HCT116 (cell line): ENCODE data around the gene UBALD2. TPM values are rescaled to one million over a fixed set of nuclear protein-coding genes. Genes with fewer than 3 reads are reported as not detected.

Experiments used
- ATAC-seq: fragments of 200-7000 bp; cut with Tn5 transposase; 2 replicates; pipeline ENCODE4 v1.9.1; 2020; ENCODE audit warnings: mild to moderate bottlenecking, moderate library complexity
- BruUV-seq: library from RNA; stranded (reverse); fragments of 400-500 nt; replicated peaks from 2 replicates; lab custom pipeline; 2021; lab: Mats Ljungman, UMichigan
- CTCF ChIA-PET: fragments of 300-600 bp; sonication (Branson Sonifier 250); formaldehyde crosslinking; loops from one replicate; lab custom pipeline; 2021; ENCODE audit warnings: antibody characterized with exemption; lab: Charles Lee
- POLR2A ChIA-PET: fragments of 300-600, 350-600 bp; sonication (Branson Sonifier 250); formaldehyde crosslinking; loops from one replicate; lab custom pipeline; 2021; ENCODE audit warnings: antibody characterized with exemption; lab: Charles Lee
- RAD21 ChIA-PET, 2 experiments: fragments of 300-600 bp; sonication (Branson Sonifier 250); formaldehyde crosslinking; loops; one replicate each; lab custom pipeline; 2023; ENCODE audit warnings: low total read pairs in 2 of 2; ENCODE audit not compliant: uncharacterized antibody in 2 of 2, unreplicated experiment in 2 of 2, low non-redundant PET in 1 of 2; lab: Charles Lee
- DNase-seq: peaks from one replicate; pipeline ENCODE4 v3.0.0-alpha.2; 2010; ENCODE audit warnings: low read depth, low spot score
- H2AFZ ChIP-seq: fragments of 200-600 bp; shearing (Covaris generic), sonication (generic); 2 replicates; pipeline ENCODE4 v1.6.1; 2017; ENCODE audit warnings: low read depth, mixed run types, mixed read lengths, antibody characterized with exemption, low read length; ENCODE audit not compliant: poor library complexity, severe bottlenecking
- H3K27ac ChIP-seq: 2 replicates; pipeline ENCODE4 v1.5.1; 2012; ENCODE audit warnings: low read depth, low read length
- H3K27me3 ChIP-seq: fragments of 200-600 bp; sonication (generic); 2 replicates; pipeline ENCODE4 v1.6.1; 2016; ENCODE audit warnings: mixed run types, low read length, mixed read lengths; ENCODE audit not compliant: insufficient read depth
- H3K36me3 ChIP-seq, 2 experiments: fragments of 200-500 bp in 1 of 2; fragments of 200-600 bp in 1 of 2; sonication (Bioruptor generic) in 1 of 2; sonication (generic) in 1 of 2; 2 replicates each; pipeline versions ENCODE4 v1.5.1 to v1.6.1; 2014 to 2016; ENCODE audit warnings: low read length in 2 of 2, inconsistent platforms in 1 of 2, mixed read lengths in 1 of 2, mixed run types in 1 of 2; ENCODE audit not compliant: insufficient read depth in 2 of 2, control insufficient read depth in 1 of 2
- H3K4me1 ChIP-seq, 2 experiments: fragments of 200-600 bp in 1 of 2; sonication (generic) in 1 of 2; 2 replicates each; pipeline versions ENCODE4 v1.5.1 to v1.6.1; 2012 to 2017; ENCODE audit warnings: low read length in 2 of 2, inconsistent platforms in 1 of 2, mild to moderate bottlenecking in 1 of 2, mixed read lengths in 1 of 2, mixed run types in 1 of 2, moderate library complexity in 1 of 2; ENCODE audit not compliant: insufficient read depth in 2 of 2, control insufficient read depth in 1 of 2
- H3K4me2 ChIP-seq: fragments of 200-600 bp; sonication (generic); 2 replicates; pipeline ENCODE4 v1.6.1; 2017; ENCODE audit warnings: mixed run types, low read length, mixed read lengths
- H3K4me3 ChIP-seq, 2 experiments: fragments of 200-600 bp in 1 of 2; sonication (generic) in 1 of 2; replicated peaks in 1 of 2; 2 replicates each; pipeline ENCODE4 v1.5.1; 2011 to 2016; ENCODE audit warnings: low read length in 2 of 2, control low read depth in 1 of 2, low read depth in 1 of 2, mild to moderate bottlenecking in 1 of 2, mixed read lengths in 1 of 2, mixed run types in 1 of 2
- H3K79me2 ChIP-seq: fragments of 200-600 bp; sonication (generic); 2 replicates; pipeline ENCODE4 v1.6.1; 2017; ENCODE audit warnings: mild to moderate bottlenecking, mixed run types, low read length, moderate library complexity, mixed read lengths; ENCODE audit not compliant: insufficient read depth
- H3K9ac ChIP-seq: fragments of 200-600 bp; sonication (generic); 2 replicates; pipeline ENCODE4 v1.6.1; 2016; ENCODE audit warnings: low read length, mixed read lengths
- H3K9me2 ChIP-seq: fragments of 200-600 bp; sonication (generic), shearing (Covaris generic); 2 replicates; pipeline ENCODE4 v1.6.1; 2017; ENCODE audit warnings: mixed run types, mild to moderate bottlenecking, moderate library complexity; ENCODE audit not compliant: insufficient read depth
- H3K9me3 ChIP-seq, 2 experiments: fragments of 200-500 bp in 1 of 2; fragments of 200-600 bp in 1 of 2; sonication (Bioruptor generic) in 1 of 2; sonication (generic) in 1 of 2; 2 replicates each; pipeline ENCODE4 v1.6.1; 2014 to 2017; ENCODE audit warnings: low read length in 2 of 2, mixed read lengths in 2 of 2, inconsistent platforms in 1 of 2, low read depth in 1 of 2, mild to moderate bottlenecking in 1 of 2, mixed run types in 1 of 2, moderate library complexity in 1 of 2; ENCODE audit not compliant: control insufficient read depth in 1 of 2, insufficient read depth in 1 of 2
- H4K20me1 ChIP-seq: fragments of 200-600 bp; sonication (generic), shearing (Covaris generic); 2 replicates; pipeline ENCODE4 v1.6.1; 2017; ENCODE audit warnings: mixed run types, mild to moderate bottlenecking, moderate library complexity; ENCODE audit not compliant: insufficient read depth
- ELF1 ChIP-seq: IDR thresholded peaks from 2 replicates; pipeline ENCODE4 v1.6.1; 2012; ENCODE audit warnings: low read depth, borderline replicate concordance
- MAX ChIP-seq: IDR thresholded peaks from 2 replicates; pipeline ENCODE4 v1.6.1; 2012
- REST ChIP-seq: IDR thresholded peaks from 2 replicates; pipeline ENCODE4 v1.6.1; 2012; ENCODE audit warnings: low read depth
- SIN3A ChIP-seq: IDR thresholded peaks from 2 replicates; pipeline ENCODE4 v1.6.1; 2012; ENCODE audit warnings: low read depth
- ZFX ChIP-seq: fragments of 450-650 bp; IDR thresholded peaks from 2 replicates; pipeline ENCODE4 v1.6.1; 2017
- intact Hi-C: fragments of 100-400 bp; cut with micrococcal nuclease; formaldehyde crosslinking; loops from 2 replicates; pipeline ENCODE4 v1.10.0; 2022
- total RNA-seq: library from RNA; stranded (reverse); gene quantifications from one replicate; pipeline ENCODE4 v1.2.1, GENCODE V29; 2021; ENCODE audit not compliant: unreplicated experiment

Gene UBALD2
- total RNA-seq, 1 experiment from 2014 or later, result 94.3 TPM

- ChIA-PET CTCF (interaction anchor here (1.0 kb wide), 1 partner anchor 77 kb away, joined by 3 read pairs; no protein-coding TSS in a partner anchor), RAD21 (no interaction called here), POLR2A (no interaction called here)
- Histone ChIP-seq H3K9ac (no peak overlapping the region), H3K9me3 (no peaks in the 10 kb centered on the region), H3K9me2 (no peaks in the 10 kb centered on the region), H4K20me1 (no peaks in the 10 kb centered on the region), H2AFZ (no peak overlapping the region), H3K4me1 (peaks cover 0 to 15% of the 10 kb centered on the region in 2 experiments; a peak in 2 of 4 replicates), H3K27ac (no peak overlapping the region), H3K27me3 (no peaks in the 10 kb centered on the region), H3K79me2 (no peaks in the 10 kb centered on the region), H3K4me2 (no peak overlapping the region), H3K36me3 (peaks cover 0 to 7% of the 10 kb centered on the region in 2 experiments; a peak in 1 of 4 replicates), H3K4me3 (no peak overlapping the region)
- BruUV-seq, result no TSS peak
- DNase-seq, result no peak
- no peak for TF ChIP-seq ZFX
- no peak for TF ChIP-seq ELF1
- no peak for TF ChIP-seq SIN3A
- no peak for TF ChIP-seq MAX
- TF ChIP-seq REST, result no peak
- intact Hi-C loops, result loop anchor here (5.0 kb wide), 1 partner anchor 248 kb away; the partner anchor contains the start of gene EVPL
- ATAC-seq, result no peak
Observed at GRCh38 chr17:76275382-76276068, 10.4 kb downstream of the UBALD2 start.
